A549 (cell line): ENCODE results near the gene CRTC2. TPM values are rescaled to one million over a fixed set of nuclear protein-coding genes. Genes with fewer than 3 reads are reported as not detected.
A peak's percentile ranks its signal among the peaks of the same experiment; 100 is the strongest.
"Not testable (repeated sequence)": the region's sequence is repeated elsewhere in the genome, so short reads cannot be mapped to it uniquely, and the experiment has no call there.

Experiments
- ATAC-seq, 2 experiments: fragments of 200-7000 bp in 1 of 2; fragments of >200 bp in 1 of 2; cut with Nextera tagmentation in 1 of 2; cut with Tn5 transposase in 1 of 2; 3 replicates each; pipeline versions ENCODE4 v1.8.0 to v1.9.1; 2018 to 2020; ENCODE audit warnings: mild to moderate bottlenecking in 1 of 2, moderate library complexity in 1 of 2
- CTCF ChIA-PET: fragments of 300-600 bp; sonication (Branson Sonifier 250); formaldehyde crosslinking; extraction: SDS; loops from one replicate; lab custom pipeline; 2021; ENCODE audit warnings: antibody characterized with exemption, inconsistent platforms; lab: Yijun Ruan, JAX
- POLR2A ChIA-PET: fragments of 350-600 bp; formaldehyde crosslinking; extraction: SDS; loops from one replicate; lab custom pipeline; 2021; ENCODE audit warnings: antibody characterized with exemption, inconsistent platforms; lab: Yijun Ruan, JAX
- DNase-seq, 2 experiments: peaks; one replicate each; pipeline versions ENCODE4 v3.0.0 to v3.0.0-alpha.2; 2011 to 2016; ENCODE audit warnings: low read depth in 1 of 2, low spot score in 1 of 2
- FAIRE-seq: peaks from 2 replicates; lab custom pipeline; 2011; peaks lifted over from hg19 to GRCh38; lab: Jason Lieb, UNC
- H3K27ac ChIP-seq, 2 experiments: fragments of >200 bp; sonication (Bioruptor Twin); formaldehyde crosslinking; 3 replicates each; pipeline ENCODE4 v1.5.1; 2016 to 2017
- H3K4me1 ChIP-seq: fragments of >200 bp; sonication (Bioruptor Twin); formaldehyde crosslinking; 3 replicates; pipeline ENCODE4 v1.6.1; 2016
- H3K4me2 ChIP-seq: fragments of >200 bp; sonication (Bioruptor Twin); formaldehyde crosslinking; 3 replicates; pipeline ENCODE4 v1.6.1; 2016
- H3K4me3 ChIP-seq: fragments of >200 bp; sonication (Bioruptor Twin); formaldehyde crosslinking; 3 replicates; pipeline ENCODE4 v1.5.1; 2016
- H3K9me3 ChIP-seq: fragments of >200 bp; sonication (Bioruptor Twin); formaldehyde crosslinking; 3 replicates; pipeline ENCODE4 v1.6.1; 2016
- FOSL2 ChIP-seq, 2 experiments: fragments of 450-650 bp in 1 of 2; fragments of >200 bp in 1 of 2; sonication (Bioruptor Twin) in 1 of 2; formaldehyde crosslinking; IDR thresholded peaks; 2 replicates each; pipeline versions ENCODE4 v1.5.0 to v1.6.1; 2016 to 2020; ENCODE audit warnings: mild to moderate bottlenecking in 1 of 2, moderate library complexity in 1 of 2
- HDAC2 ChIP-seq: fragments of 200-600 bp; sonication (generic); IDR thresholded peaks from 2 replicates; pipeline ENCODE4 v1.6.1; 2016
- HOXA7 ChIP-seq: fragments of 250-450 bp; sonication (Bioruptor Pico); IDR thresholded peaks from 2 replicates; pipeline ENCODE4 v1.5.0; 2020; ENCODE audit warnings: mild to moderate bottlenecking, moderate library complexity
- HOXB5 ChIP-seq: fragments of 250-450 bp; sonication (Bioruptor Pico); IDR thresholded peaks from 2 replicates; pipeline ENCODE4 v1.5.0; 2020; ENCODE audit warnings: mild to moderate bottlenecking, moderate library complexity
- JUN ChIP-seq, 2 experiments: fragments of >200 bp; sonication (Bioruptor Twin); formaldehyde crosslinking; IDR thresholded peaks; 2 replicates in 1 of 2; 3 replicates in 1 of 2; pipeline ENCODE4 v1.6.1; 2016 to 2017
- JUNB ChIP-seq: fragments of >200 bp; sonication (Bioruptor Twin); formaldehyde crosslinking; IDR thresholded peaks from 2 replicates; pipeline ENCODE4 v1.6.1; 2016
- KDM1A ChIP-seq: fragments of 200-600 bp; sonication (generic); IDR thresholded peaks from 2 replicates; pipeline ENCODE4 v1.6.1; 2016; ENCODE audit warnings: low read depth, mild to moderate bottlenecking
- NPAS2 ChIP-seq: fragments of 250-450 bp; sonication (Bioruptor Pico); IDR thresholded peaks from 2 replicates; pipeline ENCODE4 v1.8.0; 2022; ENCODE audit warnings: mild to moderate bottlenecking, moderate library complexity, borderline replicate concordance
- RNF2 ChIP-seq: fragments of 200-600 bp; sonication (generic); IDR thresholded peaks from 2 replicates; pipeline ENCODE4 v1.6.1; 2016; ENCODE audit warnings: low read depth, mild to moderate bottlenecking, antibody characterized with exemption, moderate library complexity, borderline replicate concordance
- TFCP2L1 ChIP-seq: fragments of 250-450 bp; sonication (Bioruptor Pico); IDR thresholded peaks from 2 replicates; pipeline ENCODE4 v1.5.0; 2021; ENCODE audit warnings: mild to moderate bottlenecking
- ZFP36 ChIP-seq: fragments of 450-650 bp; IDR thresholded peaks from 2 replicates; pipeline ENCODE4 v1.6.1; 2014; ENCODE audit warnings: borderline replicate concordance; ENCODE audit not compliant: partially characterized antibody
- WGBS: methylation state at CpG from one replicate; pipeline ENCODE4 v1.1.6; 2017; ENCODE audit errors: missing lambda C conversion rate; 5-methylcytosine and 5-hydroxymethylcytosine counted together
- polyA plus RNA-seq, 4 experiments: library from polyadenylated mRNA; depleted of rRNA in 3 of 4; stranded (reverse); fragments of >200 nt; fragmentation: RNase III in 1 of 4; extraction: RNeasy Plus Mini Kit Qiagen cat#74134 plus additional on column Dnase treatment in 1 of 4; gene quantifications; 2 replicates in 3 of 4; 3 replicates in 1 of 4; pipeline ENCODE4 v1.2.3, GENCODE V29; 2011 to 2017
- TF ChIP-seq, protein P1 (sequence below): IDR thresholded peaks from 2 replicates; pipeline ENCODE4 v1.6.1; 2012
- TF ChIP-seq, protein P2 (sequence below): fragments of >200 bp; sonication (Bioruptor Twin); formaldehyde crosslinking; IDR thresholded peaks from 2 replicates; pipeline ENCODE4 v1.6.1; 2016

The CRTC2 gene
- polyA plus RNA-seq, 2 of the 4 experiments (the other 2 are of a cell fraction): 19.7 to 22.3 TPM

DNA sequence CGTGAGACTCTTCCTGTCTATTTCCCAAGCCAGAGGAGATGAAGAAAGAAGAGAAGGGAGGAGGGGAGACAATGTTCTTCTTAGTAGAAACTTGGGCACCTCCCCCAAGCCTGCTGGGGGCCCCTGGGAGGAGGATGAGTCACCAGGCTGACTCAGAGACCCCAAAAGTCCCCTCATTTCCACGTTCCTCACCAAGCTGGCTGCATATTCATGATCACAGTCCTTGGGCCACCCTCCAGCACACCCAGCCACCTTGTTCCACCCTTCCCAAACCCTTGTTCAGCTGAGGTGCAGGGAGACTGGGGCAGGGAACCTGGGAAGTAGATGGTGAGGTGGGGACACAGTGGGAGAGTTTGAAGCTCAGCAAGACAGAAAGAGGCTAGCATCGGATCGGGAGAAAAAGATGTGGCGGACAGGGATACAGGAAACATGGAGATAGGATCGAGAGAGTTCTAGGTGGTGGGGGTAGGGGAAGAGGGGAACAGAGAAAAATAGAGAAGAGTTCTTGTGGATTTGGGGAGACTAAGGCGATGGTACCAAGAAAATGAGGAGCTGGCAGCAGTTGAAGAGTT, 27.0 kb upstream of the CRTC2 start:
- WGBS: 21% methylated on average over 7 of the region's 7 CpGs
- Histone ChIP-seq H3K4me1 (peaks cover 10% of the 10 kb centered on the region), H3K4me2 (peak overlapping the region; percentile 85), H3K4me3 (peak overlapping the region; percentile 60), H3K27ac (peak overlapping the region; percentile 79 to 88)
- ChIA-PET POLR2A (interaction anchor here (0.9 to 2.4 kb wide), 6 partner anchors 8 to 314 kb away, joined by 3 to 13 read pairs (median 6); partner anchors contain the start of genes CREB3L4, ILF2, JTB and SLC39A1), CTCF (interaction anchor here (0.5 to 5.4 kb wide), 20 partner anchors 10 to 633 kb away, joined by 3 to 90 read pairs (median 6); partner anchors contain the start of genes CREB3L4, DENND4B, JTB and SLC39A1)
- no peak for DNase-seq
- TF ChIP-seq JUN (IDR thresholded peaks at IDR 0.05) (no peak), FOSL2 (IDR thresholded peaks at IDR 0.05) (no peak), FOSL2 (CRISPR knock-in tag; IDR thresholded peaks at IDR 0.05) (peak; percentile 69), HOXA7 (no peak)
- TF ChIP-seq, all 56 proteins: peak for 1
- ATAC-seq (0 out of 6 replicates have a peak, but pooled peaks of 1 of the 2 experiments have one; percentile 4), FAIRE-seq (no peak)
- H3K9me3 ChIP-seq: no peaks in the 10 kb centered on the region

DNA sequence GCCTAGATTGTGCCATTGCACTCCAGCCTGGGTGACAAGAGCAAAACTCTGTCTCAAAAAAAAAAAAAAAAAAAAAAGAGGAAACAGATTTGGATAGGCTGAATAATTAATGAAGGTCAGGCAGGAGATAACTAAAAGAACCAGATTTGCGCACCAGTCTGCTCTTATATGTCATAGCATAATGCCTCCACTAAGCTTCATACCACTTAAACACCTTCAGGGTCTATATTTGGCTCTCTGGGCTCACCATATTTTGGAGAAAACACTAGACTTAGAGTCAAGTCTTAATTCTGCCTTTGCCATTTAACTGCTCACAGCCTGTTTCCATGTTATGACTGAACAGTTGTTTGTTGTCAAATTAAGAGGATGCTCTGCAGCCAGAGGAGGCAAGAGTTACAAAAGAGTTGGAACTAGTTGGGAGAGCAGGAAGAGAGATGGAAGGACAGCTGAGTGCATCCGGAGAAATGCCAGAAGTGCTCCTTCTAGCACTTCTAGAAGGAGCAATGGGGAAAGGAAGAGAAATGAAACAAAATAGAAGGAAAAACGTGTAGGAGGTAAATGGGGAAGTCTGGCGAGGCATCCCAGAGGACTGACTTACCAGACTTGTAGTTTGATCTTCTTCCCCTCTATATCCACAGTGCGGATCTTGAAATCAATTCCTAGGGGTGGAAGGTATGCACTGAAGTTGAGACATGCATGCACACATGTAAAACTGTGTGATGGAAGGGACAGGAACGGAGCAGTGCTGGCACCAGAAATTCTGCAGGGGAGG, 25.9 kb upstream of the CRTC2 start:
- TF ChIP-seq, protein P1, sequence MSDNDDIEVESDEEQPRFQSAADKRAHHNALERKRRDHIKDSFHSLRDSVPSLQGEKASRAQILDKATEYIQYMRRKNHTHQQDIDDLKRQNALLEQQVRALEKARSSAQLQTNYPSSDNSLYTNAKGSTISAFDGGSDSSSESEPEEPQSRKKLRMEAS: no peak
- no peak for TF ChIP-seq NPAS2 (CRISPR knock-in tag)
- no peak for TF ChIP-seq JUNB
- TF ChIP-seq, protein P2, sequence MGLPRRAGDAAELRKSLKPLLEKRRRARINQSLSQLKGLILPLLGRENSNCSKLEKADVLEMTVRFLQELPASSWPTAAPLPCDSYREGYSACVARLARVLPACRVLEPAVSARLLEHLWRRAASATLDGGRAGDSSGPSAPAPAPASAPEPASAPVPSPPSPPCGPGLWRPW: no peak
- no peak for TF ChIP-seq ZFP36
- TF ChIP-seq HDAC2: no peak
- no peak for TF ChIP-seq TFCP2L1 (CRISPR knock-in tag)
- TF ChIP-seq HOXB5 (CRISPR knock-in tag): no peak
- no peak for TF ChIP-seq RNF2
- no peak for TF ChIP-seq KDM1A
- ChIA-PET POLR2A (no interaction called here), CTCF (interaction anchor here (0.6 to 5.4 kb wide), 7 partner anchors 9 to 631 kb away, joined by 3 to 90 read pairs (median 9); partner anchors contain the start of genes CREB3L4, JTB and SLC39A1)
- H3K27ac ChIP-seq: no peak overlapping the region
- no peak for ATAC-seq
- peaks cover 10% of the 10 kb centered on the region for H3K4me1 ChIP-seq
- FAIRE-seq: no peak
- H3K4me3 ChIP-seq: no peak overlapping the region
- WGBS: 87% methylated on average over 6 of the region's 6 CpGs
- DNase-seq: no peak
- H3K4me2 ChIP-seq: peak overlapping the region; percentile 85
- H3K9me3 ChIP-seq: no peaks in the 10 kb centered on the region

DNA sequence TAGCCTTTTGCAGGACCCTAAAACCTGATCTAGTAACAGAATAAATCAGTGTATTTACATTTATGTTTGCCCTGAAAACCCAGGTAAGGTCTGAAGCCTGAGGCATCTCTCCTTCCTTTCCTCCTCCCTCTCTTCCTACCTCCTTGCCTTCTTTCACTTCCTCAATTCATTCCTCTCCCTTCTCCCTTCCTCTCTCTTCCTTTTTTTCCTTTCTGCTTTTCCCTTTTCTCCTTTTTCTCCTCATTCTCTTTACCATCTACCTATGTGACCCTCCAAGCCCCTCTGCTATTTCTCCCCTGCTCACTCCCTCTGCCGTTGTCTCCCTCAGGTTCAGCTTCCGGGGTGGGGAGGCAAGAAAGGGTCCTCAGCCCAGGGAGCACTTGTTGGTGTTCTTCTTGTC, 23.3 kb upstream of the CRTC2 start:
- not testable (repeated sequence) for H3K4me2 ChIP-seq, H3K9me3 ChIP-seq, H3K27ac ChIP-seq, H3K4me3 ChIP-seq, FAIRE-seq, DNase-seq, ATAC-seq
- WGBS: 100% methylated on average over 2 of the region's 2 CpGs
- H3K4me1 ChIP-seq: peaks cover 17% of the 10 kb centered on the region
- ChIA-PET CTCF (interaction anchor here (1.8 kb wide), 1 partner anchor 304 kb away, joined by 4 read pairs; no protein-coding TSS in a partner anchor), POLR2A (interaction anchor here (1.0 kb wide), 1 partner anchor 8 kb away, joined by 4 read pairs; no protein-coding TSS in a partner anchor)

DNA sequence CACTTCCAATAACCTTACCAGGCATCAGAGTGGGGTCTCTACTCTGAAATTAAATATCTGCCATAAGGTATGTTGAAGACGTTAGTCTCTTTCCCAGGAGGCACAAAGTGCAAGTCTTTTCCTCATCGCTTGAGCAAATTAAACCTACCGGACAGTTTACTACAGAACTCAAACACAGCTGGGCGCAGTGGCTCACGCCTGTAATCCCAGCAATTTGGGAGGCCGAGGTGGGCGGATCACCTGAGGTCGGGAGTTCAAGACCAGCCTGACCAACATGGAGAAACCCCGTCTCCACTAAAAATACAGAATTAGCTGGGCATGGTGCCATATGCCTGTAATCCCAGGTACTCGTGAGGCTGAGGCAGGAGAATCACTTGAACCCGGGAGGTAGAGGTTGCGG, 20.7 kb upstream of the CRTC2 start:
- WGBS: 93% methylated on average over 11 of the region's 12 CpGs
- not testable (repeated sequence) for FAIRE-seq, H3K27ac ChIP-seq, DNase-seq, ATAC-seq, H3K4me3 ChIP-seq, H3K9me3 ChIP-seq, H3K4me2 ChIP-seq
- ChIA-PET CTCF (interaction anchor here (1.0 to 7.5 kb wide), 7 partner anchors 7 to 182 kb away, joined by 3 to 90 read pairs (median 9); partner anchors contain the start of genes CREB3L4, DENND4B and RAB13), POLR2A (interaction anchor here (3.5 to 4.4 kb wide), 2 partner anchors 12 kb away, joined by 52 to 78 read pairs; partner anchors contain the start of genes CREB3L4 and RPS27)
- H3K4me1 ChIP-seq: peaks cover 18% of the 10 kb centered on the region
